H1 (cell line): Measurements from ENCODE around the gene APOC4. TPM values are rescaled to one million over a fixed set of nuclear protein-coding genes. Genes with fewer than 3 reads are reported as not detected.

Source experiments
- CTCF ChIA-PET: fragments of 300-600 bp; sonication (Branson Sonifier 250); formaldehyde crosslinking; loops from one replicate; lab custom pipeline; 2021; ENCODE audit not compliant: partially characterized antibody; lab: Charles Lee
- POLR2A ChIA-PET: fragments of 300-600 bp; sonication (Branson Sonifier 250); formaldehyde crosslinking; loops from one replicate; lab custom pipeline; 2021; ENCODE audit warnings: inconsistent platforms; ENCODE audit not compliant: partially characterized antibody; lab: Charles Lee
- DNase-seq, 2 experiments: peaks; one replicate each; pipeline versions ENCODE4 v3.0.0 to v3.0.0-alpha.2; 2010 to 2022; ENCODE audit warnings: low spot score in 2 of 2, low read depth in 1 of 2, mixed read lengths in 1 of 2
- FAIRE-seq: peaks from 2 replicates; lab custom pipeline; 2011; peaks lifted over from hg19 to GRCh38; lab: Jason Lieb, UNC
- H2AFZ ChIP-seq: 2 replicates; pipeline ENCODE4 v1.8.1; 2012; ENCODE audit warnings: low read length, inconsistent platforms
- H2AK5ac ChIP-seq: 2 replicates; pipeline ENCODE4 v1.6.1; 2013; ENCODE audit warnings: low read depth, low read length
- H2BK120ac ChIP-seq: replicated peaks from 2 replicates; pipeline ENCODE3; 2013; ENCODE audit warnings: low read depth, low read length, inconsistent platforms
- H2BK12ac ChIP-seq: 2 replicates; pipeline ENCODE4 v1.6.1; 2013; ENCODE audit warnings: low read depth, low read length
- H2BK15ac ChIP-seq: 2 replicates; pipeline ENCODE4 v1.6.1; 2013; ENCODE audit warnings: low read length
- H2BK20ac ChIP-seq: 2 replicates; pipeline ENCODE4 v1.6.1; 2013; ENCODE audit warnings: low read length
- H2BK5ac ChIP-seq: 2 replicates; pipeline ENCODE4 v1.6.1; 2013; ENCODE audit warnings: low read depth, low read length
- H3K14ac ChIP-seq: 2 replicates; pipeline ENCODE4 v1.6.1; 2013; ENCODE audit warnings: inconsistent platforms; ENCODE audit not compliant: insufficient read length
- H3K18ac ChIP-seq: 2 replicates; pipeline ENCODE4 v1.6.1; 2013; ENCODE audit warnings: low read length; ENCODE audit errors: extremely low read depth
- H3K23ac ChIP-seq: 2 replicates; pipeline ENCODE4 v1.6.1; 2013; ENCODE audit warnings: inconsistent platforms; ENCODE audit not compliant: insufficient read length
- H3K23me2 ChIP-seq: 2 replicates; pipeline ENCODE4 v1.6.1; 2013; ENCODE audit warnings: low read depth, low read length
- H3K27ac ChIP-seq: 2 replicates; pipeline ENCODE4 v1.6.1; 2011; ENCODE audit warnings: low read depth, low read length, inconsistent platforms
- H3K27me3 ChIP-seq, 4 experiments: replicated peaks in 1 of 4; 1 replicate in 1 of 4; 2 replicates in 3 of 4; pipeline versions ENCODE4 v1.6.1 to v1.8.1; 2011 to 2013; ENCODE audit warnings: low read length in 3 of 4, mild to moderate bottlenecking in 3 of 4, inconsistent platforms in 2 of 4, mixed read lengths in 2 of 4, moderate library complexity in 1 of 4; ENCODE audit not compliant: control insufficient read depth in 3 of 4, insufficient read depth in 3 of 4; ENCODE audit errors: extremely low read depth in 1 of 4
- H3K36me3 ChIP-seq, 4 experiments: 2 replicates each; pipeline versions ENCODE4 v1.6.1 to v1.8.1; 2011 to 2013; ENCODE audit warnings: mild to moderate bottlenecking in 4 of 4, low read length in 3 of 4, moderate library complexity in 2 of 4, control low read depth in 1 of 4, inconsistent platforms in 1 of 4; ENCODE audit not compliant: insufficient read depth in 4 of 4, control insufficient read depth in 2 of 4
- H3K4ac ChIP-seq: replicated peaks from 2 replicates; pipeline ENCODE3; 2013; ENCODE audit warnings: low read length, low read depth, mixed read lengths, inconsistent platforms; ENCODE audit not compliant: insufficient read length
- H3K4me1 ChIP-seq, 4 experiments: replicated peaks in 1 of 4; 1 replicate in 1 of 4; 2 replicates in 3 of 4; pipeline versions ENCODE4 v1.6.1 to v1.8.1; 2011 to 2013; ENCODE audit warnings: low read length in 3 of 4, inconsistent platforms in 2 of 4, mixed read lengths in 1 of 4; ENCODE audit not compliant: insufficient read depth in 4 of 4, control insufficient read depth in 3 of 4
- H3K4me2 ChIP-seq, 2 experiments: 2 replicates each; pipeline versions ENCODE4 v1.6.1 to v1.8.1; 2011 to 2013; ENCODE audit warnings: low read depth in 2 of 2, low read length in 2 of 2, control low read depth in 1 of 2, inconsistent platforms in 1 of 2, mild to moderate bottlenecking in 1 of 2; ENCODE audit not compliant: insufficient read depth in 1 of 2
- H3K4me3 ChIP-seq, 4 experiments: fragments of 200-600, 300-600 bp in 1 of 4; sonication (generic), shearing (Covaris generic), sonication (Bioruptor Twin) in 1 of 4; 2 replicates each; pipeline versions ENCODE4 v1.5.1 to v1.8.1; 2011 to 2016; ENCODE audit warnings: low read length in 4 of 4, low read depth in 3 of 4, control low read depth in 2 of 4, inconsistent platforms in 2 of 4, mild to moderate bottlenecking in 2 of 4, mixed read lengths in 1 of 4, moderate library complexity in 1 of 4; ENCODE audit not compliant: insufficient read depth in 2 of 4; ENCODE audit errors: extremely low read depth in 1 of 4
- H3K56ac ChIP-seq: replicated peaks from 2 replicates; pipeline ENCODE3; 2013; ENCODE audit warnings: low read depth, mild to moderate bottlenecking, mixed read lengths, low read length, inconsistent platforms; ENCODE audit not compliant: insufficient read length
- H3K79me1 ChIP-seq: 2 replicates; pipeline ENCODE4 v1.6.1; 2013; ENCODE audit warnings: low read depth, low read length, control low read depth
- H3K79me2 ChIP-seq, 2 experiments: 2 replicates each; pipeline versions ENCODE4 v1.6.1 to v1.8.1; 2012 to 2013; ENCODE audit warnings: low read length in 2 of 2, mild to moderate bottlenecking in 2 of 2, inconsistent platforms in 1 of 2; ENCODE audit not compliant: insufficient read depth in 2 of 2, control insufficient read depth in 1 of 2
- H3K9ac ChIP-seq, 4 experiments: replicated peaks in 1 of 4; 1 replicate in 1 of 4; 2 replicates in 3 of 4; pipeline versions ENCODE4 v1.6.1 to v1.8.1; 2011 to 2013; ENCODE audit warnings: low read depth in 3 of 4, low read length in 3 of 4, control low read depth in 2 of 4, mild to moderate bottlenecking in 2 of 4, moderate library complexity in 2 of 4, inconsistent platforms in 1 of 4; ENCODE audit errors: extremely low read depth in 1 of 4
- H3K9me3 ChIP-seq, 2 experiments: 2 replicates each; pipeline versions ENCODE4 v1.6.1 to v1.8.1; 2012 to 2013; ENCODE audit warnings: mild to moderate bottlenecking in 2 of 2, moderate library complexity in 2 of 2, control low read depth in 1 of 2, inconsistent platforms in 1 of 2, low read depth in 1 of 2, low read length in 1 of 2, mixed read lengths in 1 of 2; ENCODE audit not compliant: insufficient read depth in 2 of 2
- H4K20me1 ChIP-seq, 2 experiments: replicated peaks in 1 of 2; 2 replicates each; pipeline versions ENCODE3 to v1.8.1; 2011 to 2013; ENCODE audit warnings: inconsistent platforms in 2 of 2, low read length in 2 of 2, mild to moderate bottlenecking in 1 of 2; ENCODE audit not compliant: insufficient read depth in 2 of 2, control insufficient read depth in 1 of 2
- H4K5ac ChIP-seq: 2 replicates; pipeline ENCODE4 v1.6.1; 2013; ENCODE audit warnings: low read length, low read depth, mixed read lengths, inconsistent platforms; ENCODE audit not compliant: insufficient read length
- H4K8ac ChIP-seq: 2 replicates; pipeline ENCODE4 v1.8.0; 2013; ENCODE audit warnings: mild to moderate bottlenecking, moderate library complexity, low read length, inconsistent platforms; ENCODE audit not compliant: insufficient read depth; ENCODE audit errors: extremely low read depth
- H4K91ac ChIP-seq: replicated peaks from 2 replicates; pipeline ENCODE3; 2013; ENCODE audit warnings: low read length, mixed read lengths, inconsistent platforms; ENCODE audit not compliant: insufficient read length
- BCL11A ChIP-seq, 2 experiments: IDR thresholded peaks; one replicate each; pipeline ENCODE4 v1.6.1; 2011; ENCODE audit warnings: low read depth in 2 of 2, low read length in 2 of 2, mild to moderate bottlenecking in 2 of 2
- CHD2 ChIP-seq: IDR thresholded peaks from 2 replicates; pipeline ENCODE4 v1.6.1; 2012; ENCODE audit warnings: low read length, improper control_type of control experiment
- CTBP2 ChIP-seq: IDR thresholded peaks from 2 replicates; pipeline ENCODE4 v1.7.0; 2011; ENCODE audit warnings: borderline replicate concordance, mild to moderate bottlenecking, moderate library complexity, mixed read lengths, low read length; ENCODE audit not compliant: insufficient read depth, insufficient read length
- JUN ChIP-seq: IDR thresholded peaks from 2 replicates; pipeline ENCODE4 v1.6.1; 2011; ENCODE audit warnings: low read depth, mild to moderate bottlenecking, improper control_type of control experiment, low read length
- JUND ChIP-seq: IDR thresholded peaks from 2 replicates; pipeline ENCODE4 v1.6.1; 2011; ENCODE audit warnings: mild to moderate bottlenecking, improper control_type of control experiment, low read length
- KDM4A ChIP-seq: IDR thresholded peaks from one replicate; pipeline ENCODE4 v1.7.1; 2012; ENCODE audit warnings: low read depth, mild to moderate bottlenecking, moderate library complexity, low read length, inconsistent platforms; ENCODE audit not compliant: severe bottlenecking
- KDM5A ChIP-seq: fragments of 200-600 bp; IDR thresholded peaks from 2 replicates; pipeline ENCODE4 v1.7.1; 2012; ENCODE audit warnings: mild to moderate bottlenecking, low read length, inconsistent platforms, mixed read lengths
- PHF8 ChIP-seq: fragments of 200-600 bp; sonication (generic); conservative IDR thresholded peaks from 2 replicates; pipeline ENCODE4 v1.7.1; 2012; ENCODE audit warnings: low read depth, mild to moderate bottlenecking, inconsistent platforms, low read length, moderate library complexity
- RAD21 ChIP-seq, 2 experiments: IDR thresholded peaks in 1 of 2; conservative IDR thresholded peaks in 1 of 2; 2 replicates each; pipeline ENCODE4 v1.6.1; 2011; ENCODE audit warnings: low read depth in 2 of 2, low read length in 2 of 2, improper control_type of control experiment in 1 of 2, inconsistent platforms in 1 of 2, mild to moderate bottlenecking in 1 of 2, moderate library complexity in 1 of 2
- RNF2 ChIP-seq: fragments of 200-900, 300-1000 bp; sonication (generic); IDR thresholded peaks from 2 replicates; pipeline ENCODE4 v1.7.1; 2016; ENCODE audit warnings: borderline replicate concordance, low read depth, mild to moderate bottlenecking, antibody characterized with exemption, low read length; ENCODE audit not compliant: poor library complexity, severe bottlenecking; ENCODE audit errors: missing control alignments
- SIRT6 ChIP-seq: IDR thresholded peaks from one replicate; pipeline ENCODE4 v1.7.1; 2012; ENCODE audit warnings: low read length, inconsistent platforms
- TBP ChIP-seq: IDR thresholded peaks from 2 replicates; pipeline ENCODE4 v1.6.1; 2011; ENCODE audit warnings: low read depth, low read length, improper control_type of control experiment
- TEAD4 ChIP-seq: IDR thresholded peaks from 2 replicates; pipeline ENCODE4 v1.6.1; 2012; ENCODE audit warnings: low read depth, low read length, inconsistent platforms, mixed read lengths
- WGBS, 2 experiments: shearing (Covaris generic) in 1 of 2; methylation state at CpG; one replicate each; pipeline versions ENCODE4 v1.1.6 to v1.1.7; 2013 to 2015; ENCODE audit warnings: low lambda C conversion rate in 2 of 2, mixed read lengths in 2 of 2, inconsistent platforms in 1 of 2, low coverage in 1 of 2, missing lambda C conversion rate in 1 of 2; ENCODE audit not compliant: insufficient replicate concordance in 2 of 2, insufficient coverage in 1 of 2, insufficient read length in 1 of 2; ENCODE audit errors: extremely low coverage in 1 of 2, missing lambda C conversion rate in 1 of 2; 5-methylcytosine and 5-hydroxymethylcytosine counted together
- polyA plus RNA-seq, 7 experiments: library from polyadenylated mRNA; depleted of rRNA in 3 of 7; stranded (reverse) in 5 of 7; unstranded in 2 of 7; fragments of >200 nt in 5 of 7; fragments of 200-250 nt in 2 of 7; gene quantifications; 1 replicate in 5 of 7; 2 replicates in 1 of 7; 4 replicates in 1 of 7; pipeline versions ENCODE4 v1.2.1 to v1.2.3, GENCODE V29; 2011 to 2013; ENCODE audit warnings: missing spikeins in 2 of 7, mixed read lengths in 2 of 7
- total RNA-seq: library from RNA; stranded (reverse); fragmentation: NEBNext Ultra II Directional; extraction: Animal tissue kit (Norgen Biotek cat#: 25700); gene quantifications from 2 replicates; pipeline ENCODE4 v1.2.1, GENCODE V29; 2021

Gene APOC4
- total and polyA plus RNA-seq, 2 of the 8 experiments (the other 6 are each of a cell fraction or from before 2014, with no cell fraction given), result not detected

GRCh38 chr19:44930088-44930487, 11.9 kb upstream of the APOC4 start:
- Histone ChIP-seq H4K8ac (no peak overlapping the region), H2BK15ac (no peak overlapping the region), H3K27ac (no peak overlapping the region), H3K4me1 (peaks cover 0 to 5% (median 0%) of the 10 kb centered on the region in 4 experiments; a peak in 2 of 7 replicates), H3K36me3 (no peaks in the 10 kb centered on the region), H4K20me1 (no peaks in the 10 kb centered on the region), H2BK5ac (no peak overlapping the region), H2BK20ac (no peak overlapping the region), H3K23ac (no peak overlapping the region), H3K56ac (no peak overlapping the region), H3K9me3 (no peaks in the 10 kb centered on the region), H3K9ac (no peak overlapping the region), H2BK120ac (no peak overlapping the region), H3K14ac (no peak overlapping the region), H3K79me2 (no peaks in the 10 kb centered on the region), H4K5ac (no peak overlapping the region), H3K4me2 (no peak overlapping the region), H4K91ac (no peak overlapping the region), H3K4ac (no peak overlapping the region), H2AK5ac (no peak overlapping the region), H3K4me3 (no peak overlapping the region), H2BK12ac (no peak overlapping the region), H3K27me3 (peaks cover 0 to 1% (median 0%) of the 10 kb centered on the region in 4 experiments; a peak in 1 of 7 replicates), H3K18ac (no peak overlapping the region), H3K23me2 (no peaks in the 10 kb centered on the region), H3K79me1 (no peaks in the 10 kb centered on the region), H2AFZ (no peak overlapping the region)
- POLR2A ChIA-PET, result no interaction called here
- CTCF ChIA-PET, result interaction anchor here (1.6 to 1.8 kb wide), 2 partner anchors 22 to 23 kb away, joined by 4 to 6 read pairs; no protein-coding TSS in a partner anchor
- no peak for TF ChIP-seq CHD2
- TF ChIP-seq KDM4A, result no peak
- TF ChIP-seq JUND, result no peak
- TF ChIP-seq TBP, result no peak
- no peak for TF ChIP-seq PHF8
- no peak for TF ChIP-seq BCL11A (IDR thresholded peaks at IDR 0.05; ENCODE audit: low read depth in 2 of 2, low read length in 2 of 2)
- no peak for TF ChIP-seq JUN
- no peak for TF ChIP-seq KDM5A
- TF ChIP-seq CTBP2, result no peak
- no peak for TF ChIP-seq RAD21 (IDR thresholded peaks at IDR 0.05 in 1 of 2, conservative IDR thresholded peaks at IDR 0.05 in 1 of 2; ENCODE audit: low read depth in 2 of 2, low read length in 2 of 2)
- TF ChIP-seq TEAD4, result no peak
- no peak for TF ChIP-seq RNF2
- no peak for TF ChIP-seq SIRT6
- DNase-seq (no peak), FAIRE-seq (no peak)
- WGBS, 2 experiments, result 90% methylated on average over 7 of the region's 7 CpGs; no CpG with 5 or more reads in 1 of the 2 experiments
